IMR-90 (cell line): Measurements from ENCODE around the gene GABRG2. TPM values are rescaled to one million over a fixed set of nuclear protein-coding genes. Genes with fewer than 3 reads are reported as not detected.

Experiments
- ATAC-seq: fragments of 200-7000 bp; cut with Tn5 transposase; 2 replicates; pipeline ENCODE4 v1.9.1; 2020; ENCODE audit warnings: low read depth, mild to moderate bottlenecking, moderate library complexity
- BruUV-seq: library from RNA; stranded (reverse); fragments of 400-500 nt; replicated peaks from 2 replicates; lab custom pipeline; 2021; lab: Mats Ljungman, UMichigan
- CTCF ChIA-PET: fragments of 300-600 bp; formaldehyde crosslinking; extraction: SDS; loops from one replicate; lab custom pipeline; 2021; ENCODE audit warnings: antibody characterized with exemption; lab: Yijun Ruan, JAX
- POLR2A ChIA-PET: fragments of 300-600 bp; sonication (Branson Sonifier 250); formaldehyde crosslinking; loops from one replicate; lab custom pipeline; 2022; ENCODE audit warnings: antibody characterized with exemption; ENCODE audit not compliant: unreplicated experiment; lab: Charles Lee
- DNase-seq: peaks from one replicate; pipeline ENCODE4 v3.0.0; 2013
- H2AFZ ChIP-seq: replicated peaks from 2 replicates; pipeline ENCODE3; 2013; ENCODE audit warnings: low read length, mild to moderate bottlenecking; ENCODE audit not compliant: poor library complexity
- H2AK5ac ChIP-seq: 2 replicates; pipeline ENCODE4 v1.6.1; 2013; ENCODE audit warnings: low read depth, low read length, inconsistent platforms
- H2AK9ac ChIP-seq: replicated peaks from 2 replicates; pipeline ENCODE3; 2013; ENCODE audit warnings: mild to moderate bottlenecking, low read depth, low read length, moderate library complexity; ENCODE audit not compliant: poor library complexity
- H2BK120ac ChIP-seq: 2 replicates; pipeline ENCODE4 v1.6.1; 2013; ENCODE audit warnings: low read depth, low read length, inconsistent platforms
- H2BK15ac ChIP-seq: 3 replicates; pipeline ENCODE4 v1.6.1; 2013; ENCODE audit warnings: low read depth, low read length, inconsistent platforms
- H2BK20ac ChIP-seq: 2 replicates; pipeline ENCODE4 v1.6.1; 2013; ENCODE audit warnings: low read depth, mild to moderate bottlenecking, inconsistent platforms, low read length, moderate library complexity
- H2BK5ac ChIP-seq: 2 replicates; pipeline ENCODE4 v1.6.1; 2013; ENCODE audit warnings: mild to moderate bottlenecking, low read depth, low read length, inconsistent platforms; ENCODE audit not compliant: poor library complexity, severe bottlenecking
- H3K14ac ChIP-seq: replicated peaks from 2 replicates; pipeline ENCODE4 v1.6.1; 2013; ENCODE audit warnings: low read depth, low read length, inconsistent platforms
- H3K18ac ChIP-seq: 2 replicates; pipeline ENCODE4 v1.6.1; 2013; ENCODE audit warnings: low read depth, low read length, control low read depth
- H3K23ac ChIP-seq: 2 replicates; pipeline ENCODE4 v1.6.1; 2013; ENCODE audit warnings: low read depth, low read length, inconsistent platforms
- H3K27ac ChIP-seq: 2 replicates; pipeline ENCODE4 v1.5.1; 2013; ENCODE audit warnings: mild to moderate bottlenecking, control low read depth, low read length; ENCODE audit not compliant: insufficient read depth
- H3K27me3 ChIP-seq: 2 replicates; pipeline ENCODE4 v1.6.1; 2013; ENCODE audit warnings: low read length; ENCODE audit not compliant: control insufficient read depth, insufficient read depth
- H3K36me3 ChIP-seq: 2 replicates; pipeline ENCODE4 v1.6.1; 2013; ENCODE audit warnings: low read length, mixed read lengths; ENCODE audit not compliant: control insufficient read depth, insufficient read depth
- H3K4ac ChIP-seq: 2 replicates; pipeline ENCODE4 v1.6.1; 2013; ENCODE audit warnings: low read depth, low read length, inconsistent platforms
- H3K4me1 ChIP-seq: 2 replicates; pipeline ENCODE4 v1.6.1; 2013; ENCODE audit warnings: low read length, mixed read lengths; ENCODE audit not compliant: control insufficient read depth, insufficient read depth
- H3K4me2 ChIP-seq: 2 replicates; pipeline ENCODE4 v1.6.1; 2013; ENCODE audit warnings: low read depth, mild to moderate bottlenecking, control low read depth, low read length, moderate library complexity
- H3K4me3 ChIP-seq: 2 replicates; pipeline ENCODE4 v1.5.1; 2013; ENCODE audit warnings: low read depth, mild to moderate bottlenecking, control low read depth, low read length, moderate library complexity; ENCODE audit not compliant: insufficient read depth
- H3K56ac ChIP-seq: 2 replicates; pipeline ENCODE4 v1.6.1; 2013; ENCODE audit warnings: low read length, inconsistent platforms; ENCODE audit not compliant: insufficient read depth; ENCODE audit errors: extremely low read depth
- H3K79me1 ChIP-seq, 2 experiments: 2 replicates each; pipeline ENCODE4 v1.6.1; 2013; ENCODE audit warnings: low read length in 2 of 2, inconsistent platforms in 1 of 2, low read depth in 1 of 2
- H3K9ac ChIP-seq: 2 replicates; pipeline ENCODE4 v1.6.1; 2013; ENCODE audit warnings: low read depth, low read length, control low read depth
- H3K9me1 ChIP-seq: 2 replicates; pipeline ENCODE4 v1.6.1; 2013; ENCODE audit warnings: low read length, inconsistent platforms; ENCODE audit not compliant: insufficient read depth
- H3K9me3 ChIP-seq: 2 replicates; pipeline ENCODE4 v1.6.1; 2013; ENCODE audit warnings: low read length; ENCODE audit not compliant: control insufficient read depth, insufficient read depth
- H4K20me1 ChIP-seq: 2 replicates; pipeline ENCODE4 v1.6.1; 2013; ENCODE audit warnings: low read length, inconsistent platforms; ENCODE audit not compliant: insufficient read depth
- H4K5ac ChIP-seq: 2 replicates; pipeline ENCODE4 v1.6.1; 2013; ENCODE audit warnings: mild to moderate bottlenecking, low read depth, low read length, control low read depth
- H4K8ac ChIP-seq, 2 experiments: 2 replicates each; pipeline ENCODE4 v1.6.1; 2013; ENCODE audit warnings: low read depth in 2 of 2, low read length in 2 of 2, control low read depth in 1 of 2, inconsistent platforms in 1 of 2
- H4K91ac ChIP-seq: 2 replicates; pipeline ENCODE4 v1.6.1; 2013; ENCODE audit warnings: low read depth, low read length, inconsistent platforms; ENCODE audit not compliant: insufficient read depth
- BHLHE40 ChIP-seq: fragments of 150-350 bp; IDR thresholded peaks from 2 replicates; pipeline ENCODE4 v1.6.1; 2016; ENCODE audit warnings: mild to moderate bottlenecking, low read depth, low read length
- CEBPB ChIP-seq: IDR thresholded peaks from 2 replicates; pipeline ENCODE4 v1.6.1; 2012; ENCODE audit warnings: low read depth, low read length, improper control_type of control experiment
- CHD1 ChIP-seq: IDR thresholded peaks from 2 replicates; pipeline ENCODE4 v1.6.1; 2012; ENCODE audit warnings: low read depth, low read length, improper control_type of control experiment
- CTCF ChIP-seq: conservative IDR thresholded peaks from 2 replicates; pipeline ENCODE4 v1.5.1; 2012; ENCODE audit warnings: mild to moderate bottlenecking, low read depth, low read length, improper control_type of control experiment
- ELK1 ChIP-seq: fragments of 150-350 bp; IDR thresholded peaks from 2 replicates; pipeline ENCODE4 v1.6.1; 2016; ENCODE audit warnings: low read depth, mild to moderate bottlenecking, low read length, moderate library complexity, borderline replicate concordance
- FOS ChIP-seq: fragments of 150-350 bp; IDR thresholded peaks from 2 replicates; pipeline ENCODE4 v1.6.1; 2016; ENCODE audit warnings: low read depth, low read length
- MAFK ChIP-seq: IDR thresholded peaks from 2 replicates; pipeline ENCODE4 v1.6.1; 2012; ENCODE audit warnings: low read depth, low read length, improper control_type of control experiment
- MAZ ChIP-seq: IDR thresholded peaks from 2 replicates; pipeline ENCODE4 v1.6.1; 2012; ENCODE audit warnings: low read depth, mild to moderate bottlenecking, low read length, improper control_type of control experiment, moderate library complexity, borderline replicate concordance
- MXI1 ChIP-seq: IDR thresholded peaks from 2 replicates; pipeline ENCODE4 v1.6.1; 2012; ENCODE audit warnings: low read depth, mild to moderate bottlenecking, low read length, moderate library complexity, borderline replicate concordance
- NFE2L2 ChIP-seq: fragments of 150-350 bp; IDR thresholded peaks from 2 replicates; pipeline ENCODE4 v1.6.1; 2016; ENCODE audit warnings: low read depth, mild to moderate bottlenecking, low read length
- POLR2A ChIP-seq: IDR thresholded peaks from 2 replicates; pipeline ENCODE4 v1.6.1; 2012; ENCODE audit warnings: mild to moderate bottlenecking, low read depth, low read length
- RAD21 ChIP-seq: IDR thresholded peaks from 2 replicates; pipeline ENCODE4 v1.6.1; 2012; ENCODE audit warnings: low read length, improper control_type of control experiment
- RCOR1 ChIP-seq: IDR thresholded peaks from 2 replicates; pipeline ENCODE4 v1.6.1; 2012; ENCODE audit warnings: mild to moderate bottlenecking, low read length, improper control_type of control experiment; ENCODE audit not compliant: insufficient replicate concordance
- RFX5 ChIP-seq: IDR thresholded peaks from 2 replicates; pipeline ENCODE4 v1.8.0; 2012; ENCODE audit warnings: low read depth, mild to moderate bottlenecking, low read length, moderate library complexity
- SMC3 ChIP-seq: fragments of 150-350 bp; IDR thresholded peaks from 2 replicates; pipeline ENCODE4 v1.6.1; 2016; ENCODE audit warnings: low read depth, mild to moderate bottlenecking, antibody characterized with exemption, low read length, moderate library complexity
- USF2 ChIP-seq: fragments of 150-350 bp; IDR thresholded peaks from 2 replicates; pipeline ENCODE4 v1.6.1; 2017; ENCODE audit warnings: mild to moderate bottlenecking, antibody characterized with exemption, low read length, low read depth
- dilution Hi-C: fragments of 300-500 bp; cut with HindIII; formaldehyde crosslinking; loops from one replicate; pipeline ENCODE4 v1.14.3; 2018; ENCODE audit warnings: low sequenced_read_pairs; ENCODE audit not compliant: unreplicated experiment
- in situ Hi-C: fragments of 300-500 bp; cut with MboI; formaldehyde crosslinking; loops from 3 replicates; pipeline ENCODE4 v1.14.3; 2019; ENCODE audit warnings: low sequenced_read_pairs, inconsistent platforms, mixed read lengths
- intact Hi-C: fragments of 100-400 bp; cut with micrococcal nuclease; formaldehyde crosslinking; loops from 2 replicates; pipeline ENCODE4 v1.10.0; 2022
- polyA plus RNA-seq, 3 experiments: library from polyadenylated mRNA; depleted of rRNA; stranded (reverse); fragments of >200 nt; gene quantifications; 2 replicates each; pipeline ENCODE4 v1.2.3, GENCODE V29; 2012; ENCODE audit warnings: low replicate concordance in 1 of 3
- total RNA-seq: library from RNA; depleted of rRNA; stranded (reverse); fragments of >200 nt; gene quantifications from 2 replicates; pipeline ENCODE4 v1.2.3, GENCODE V29; 2012

GABRG2 gene
- total and polyA plus RNA-seq, 2 of the 4 experiments (the other 2 are of a cell fraction) = not detected

DNA sequence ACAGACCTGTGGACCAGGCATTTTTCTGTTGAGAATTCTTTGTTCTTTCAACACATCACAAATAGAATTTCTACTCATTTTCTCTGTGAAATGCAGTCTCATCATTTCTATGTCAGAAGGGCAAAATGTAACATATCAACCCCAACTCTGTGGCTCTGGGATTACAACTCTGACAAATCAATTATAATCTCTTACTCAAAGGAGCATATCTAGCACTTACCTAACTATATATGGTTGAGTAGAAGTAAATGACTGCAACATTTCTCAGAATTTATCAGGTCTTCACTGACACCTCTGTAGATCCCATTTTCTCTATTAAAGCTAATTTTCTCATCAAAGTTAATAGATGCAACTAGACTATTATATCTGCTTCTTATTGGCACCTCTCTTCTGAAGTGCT is 64.8 kb downstream of the GABRG2 start:
- ChIA-PET CTCF (no interaction called here), POLR2A (no interaction called here)
- no peak overlapping the region for H3K23ac ChIP-seq
- dilution Hi-C loops = no loop called here
- H2AK9ac ChIP-seq = no peak overlapping the region
- no peak overlapping the region for H3K18ac ChIP-seq
- H3K14ac ChIP-seq = no peak overlapping the region
- H3K56ac ChIP-seq = no peak overlapping the region
- no peak overlapping the region for H4K5ac ChIP-seq
- intact Hi-C loops = no loop called here
- in situ Hi-C loops = no loop called here
- H2AFZ ChIP-seq = no peak overlapping the region
- no peak overlapping the region for H3K4me2 ChIP-seq
- H3K4me1 ChIP-seq = no peaks in the 10 kb centered on the region
- no peaks in the 10 kb centered on the region for H3K36me3 ChIP-seq
- no peak overlapping the region for H4K8ac ChIP-seq
- no peak overlapping the region for H2AK5ac ChIP-seq
- peaks cover 4% of the 10 kb centered on the region for H3K9me3 ChIP-seq
- H4K20me1 ChIP-seq = no peaks in the 10 kb centered on the region
- no peaks in the 10 kb centered on the region for H3K27me3 ChIP-seq
- no peak overlapping the region for H4K91ac ChIP-seq
- no peak overlapping the region for H3K4me3 ChIP-seq
- BruUV-seq = no TSS peak
- no peaks in the 10 kb centered on the region for H3K9me1 ChIP-seq
- TF ChIP-seq CEBPB (no peak), SMC3 (no peak), USF2 (no peak), POLR2A (no peak), FOS (no peak), MAZ (no peak), MXI1 (no peak), ELK1 (no peak), NFE2L2 (no peak), BHLHE40 (no peak), RFX5 (no peak), CHD1 (no peak), RCOR1 (no peak), RAD21 (no peak), MAFK (no peak), CTCF (no peak)
- H2BK15ac ChIP-seq = no peak overlapping the region
- H3K79me1 ChIP-seq = no peaks in the 10 kb centered on the region
- no peak overlapping the region for H2BK20ac ChIP-seq
- no peak overlapping the region for H3K27ac ChIP-seq
- H3K9ac ChIP-seq = no peak overlapping the region
- no peak overlapping the region for H2BK5ac ChIP-seq
- ATAC-seq (no peak), DNase-seq (no peak)
- H2BK120ac ChIP-seq = no peak overlapping the region
- no peak overlapping the region for H3K4ac ChIP-seq
